GM12878 (cell line): Measurements from ENCODE around the gene NSDHL.

Experiments used
- SIX5 ChIP-seq: IDR thresholded peaks from 2 replicates; pipeline ENCODE4 v1.6.1; 2011; ENCODE audit warnings: mild to moderate bottlenecking, low read depth, low read length, moderate library complexity; ENCODE audit not compliant: severe bottlenecking
- TF ChIP-seq, protein P1 (sequence below), 3 experiments: IDR thresholded peaks in 2 of 3; conservative IDR thresholded peaks in 1 of 3; 2 replicates each; pipeline ENCODE4 v1.5.1; 2011; ENCODE audit warnings: low read depth in 3 of 3, low read length in 3 of 3, mild to moderate bottlenecking in 3 of 3, control low read depth in 2 of 3, moderate library complexity in 2 of 3, inconsistent platforms in 1 of 3, mixed read lengths in 1 of 3; ENCODE audit not compliant: control insufficient read depth in 2 of 3, insufficient read depth in 1 of 3; ENCODE audit errors: extremely low read depth in 1 of 3

DNA sequence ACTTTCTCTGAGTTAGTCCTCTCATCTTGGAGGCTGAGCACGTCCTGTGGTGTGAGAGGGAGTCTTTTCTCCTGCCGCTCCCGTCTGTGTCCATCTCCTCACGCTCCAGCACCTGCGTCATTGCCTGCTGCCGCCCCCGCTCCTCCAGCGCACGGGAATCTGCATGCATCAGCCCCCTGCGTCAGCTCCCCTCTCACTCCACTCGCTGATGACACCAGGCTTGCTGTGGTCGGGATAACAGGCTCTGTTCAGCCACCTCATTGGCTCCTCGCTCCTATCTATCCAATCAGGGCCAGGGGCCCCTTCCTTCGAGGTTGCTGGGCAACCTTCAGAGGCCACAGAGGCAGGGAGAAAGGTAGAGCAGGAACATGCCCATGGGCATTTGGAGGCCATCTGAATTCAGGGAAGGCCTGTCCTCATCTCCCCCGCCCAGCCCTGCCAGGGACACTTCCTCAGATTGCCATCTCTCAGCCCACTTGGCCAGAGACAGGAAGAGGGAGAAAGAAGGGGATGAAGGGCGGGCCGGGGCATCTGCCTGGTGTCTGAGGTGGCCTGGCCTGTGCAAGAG lies 76.3 kb downstream of the NSDHL start:
- no peak for TF ChIP-seq SIX5
- TF ChIP-seq, protein P1, sequence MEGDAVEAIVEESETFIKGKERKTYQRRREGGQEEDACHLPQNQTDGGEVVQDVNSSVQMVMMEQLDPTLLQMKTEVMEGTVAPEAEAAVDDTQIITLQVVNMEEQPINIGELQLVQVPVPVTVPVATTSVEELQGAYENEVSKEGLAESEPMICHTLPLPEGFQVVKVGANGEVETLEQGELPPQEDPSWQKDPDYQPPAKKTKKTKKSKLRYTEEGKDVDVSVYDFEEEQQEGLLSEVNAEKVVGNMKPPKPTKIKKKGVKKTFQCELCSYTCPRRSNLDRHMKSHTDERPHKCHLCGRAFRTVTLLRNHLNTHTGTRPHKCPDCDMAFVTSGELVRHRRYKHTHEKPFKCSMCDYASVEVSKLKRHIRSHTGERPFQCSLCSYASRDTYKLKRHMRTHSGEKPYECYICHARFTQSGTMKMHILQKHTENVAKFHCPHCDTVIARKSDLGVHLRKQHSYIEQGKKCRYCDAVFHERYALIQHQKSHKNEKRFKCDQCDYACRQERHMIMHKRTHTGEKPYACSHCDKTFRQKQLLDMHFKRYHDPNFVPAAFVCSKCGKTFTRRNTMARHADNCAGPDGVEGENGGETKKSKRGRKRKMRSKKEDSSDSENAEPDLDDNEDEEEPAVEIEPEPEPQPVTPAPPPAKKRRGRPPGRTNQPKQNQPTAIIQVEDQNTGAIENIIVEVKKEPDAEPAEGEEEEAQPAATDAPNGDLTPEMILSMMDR (IDR thresholded peaks at IDR 0.05 in 2 of 3, conservative IDR thresholded peaks at IDR 0.05 in 1 of 3; ENCODE audit: control insufficient read depth in 2 of 3, extremely low read depth in 1 of 3, insufficient read depth in 1 of 3, low read depth in 3 of 3, low read length in 3 of 3): no peak
